Tibial nerve (tissue), 3 donors: ENCODE results near the gene KCNH3.

Source experiments
- POLR2A ChIP-seq, 2 donors: fragments of 450-650 bp; IDR thresholded peaks; one replicate each; pipeline ENCODE4 v1.6.1; 2017; ENCODE audit warnings: antibody characterized with exemption in 2 of 2, mild to moderate bottlenecking in 2 of 2, moderate library complexity in 2 of 2
- TF ChIP-seq, protein P1 (sequence below), 5 experiments: fragments of 200-600 bp in 3 of 5; fragments of 450-650 bp in 2 of 5; sonication (generic) in 3 of 5; IDR thresholded peaks; one replicate each; pipeline ENCODE4 v1.5.1; 2016 to 2019; ENCODE audit warnings: antibody characterized with exemption in 5 of 5, mild to moderate bottlenecking in 3 of 5, moderate library complexity in 2 of 5

- TF ChIP-seq, protein P1, sequence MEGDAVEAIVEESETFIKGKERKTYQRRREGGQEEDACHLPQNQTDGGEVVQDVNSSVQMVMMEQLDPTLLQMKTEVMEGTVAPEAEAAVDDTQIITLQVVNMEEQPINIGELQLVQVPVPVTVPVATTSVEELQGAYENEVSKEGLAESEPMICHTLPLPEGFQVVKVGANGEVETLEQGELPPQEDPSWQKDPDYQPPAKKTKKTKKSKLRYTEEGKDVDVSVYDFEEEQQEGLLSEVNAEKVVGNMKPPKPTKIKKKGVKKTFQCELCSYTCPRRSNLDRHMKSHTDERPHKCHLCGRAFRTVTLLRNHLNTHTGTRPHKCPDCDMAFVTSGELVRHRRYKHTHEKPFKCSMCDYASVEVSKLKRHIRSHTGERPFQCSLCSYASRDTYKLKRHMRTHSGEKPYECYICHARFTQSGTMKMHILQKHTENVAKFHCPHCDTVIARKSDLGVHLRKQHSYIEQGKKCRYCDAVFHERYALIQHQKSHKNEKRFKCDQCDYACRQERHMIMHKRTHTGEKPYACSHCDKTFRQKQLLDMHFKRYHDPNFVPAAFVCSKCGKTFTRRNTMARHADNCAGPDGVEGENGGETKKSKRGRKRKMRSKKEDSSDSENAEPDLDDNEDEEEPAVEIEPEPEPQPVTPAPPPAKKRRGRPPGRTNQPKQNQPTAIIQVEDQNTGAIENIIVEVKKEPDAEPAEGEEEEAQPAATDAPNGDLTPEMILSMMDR (IDR thresholded peaks at IDR 0.05), result no peak
- TF ChIP-seq POLR2A (IDR thresholded peaks at IDR 0.05), result no peak
These were observed 14.1 kb downstream of the KCNH3 start for GRCh38 chr12:49552899-49553298.
